WTC11 (cell line): ENCODE results near the gene C10orf71.

Experiments
- CREB1 ChIP-seq: sonication (generic); formaldehyde crosslinking; IDR thresholded peaks from 2 replicates; pipeline ENCODE4 v1.8.0; 2023; ENCODE audit warnings: mild to moderate bottlenecking, missing genetic modification reagents
- CTCF ChIP-seq: fragments of 200-600 bp; IDR thresholded peaks from 2 replicates; pipeline ENCODE4 v1.8.0; 2022; ENCODE audit warnings: antibody characterized with exemption
- ELF4 ChIP-seq: sonication (generic); formaldehyde crosslinking; IDR thresholded peaks from 2 replicates; pipeline ENCODE4 v1.8.1; 2022; ENCODE audit warnings: low read depth, mild to moderate bottlenecking, moderate library complexity, missing genetic modification reagents
- MAX ChIP-seq: sonication (generic); formaldehyde crosslinking; IDR thresholded peaks from 2 replicates; pipeline ENCODE4 v1.8.0; 2022; ENCODE audit warnings: mild to moderate bottlenecking, missing genetic modification reagents
- NR1H2 ChIP-seq: sonication (generic); formaldehyde crosslinking; IDR thresholded peaks from 2 replicates; pipeline ENCODE4 v1.9.0; 2021; ENCODE audit warnings: mild to moderate bottlenecking, moderate library complexity, missing genetic modification reagents
- PRRX2 ChIP-seq: fragments of 250-450 bp; sonication (Bioruptor Pico); IDR thresholded peaks from 2 replicates; pipeline ENCODE4 v1.8.0; 2021; ENCODE audit warnings: mild to moderate bottlenecking
- TF ChIP-seq, protein P1 (sequence below): sonication (generic); formaldehyde crosslinking; IDR thresholded peaks from 2 replicates; pipeline ENCODE4 v1.8.0; 2022; ENCODE audit warnings: mild to moderate bottlenecking, missing genetic modification reagents
- TF ChIP-seq, protein P2 (sequence below): sonication (generic); formaldehyde crosslinking; IDR thresholded peaks from 2 replicates; pipeline ENCODE4 v1.8.1; 2023; ENCODE audit warnings: mild to moderate bottlenecking, missing genetic modification reagents, moderate library complexity

- no peak for TF ChIP-seq CTCF
- no peak for TF ChIP-seq MAX (CRISPR knock-in tag)
- TF ChIP-seq ELF4, result no peak
- TF ChIP-seq, protein P1, sequence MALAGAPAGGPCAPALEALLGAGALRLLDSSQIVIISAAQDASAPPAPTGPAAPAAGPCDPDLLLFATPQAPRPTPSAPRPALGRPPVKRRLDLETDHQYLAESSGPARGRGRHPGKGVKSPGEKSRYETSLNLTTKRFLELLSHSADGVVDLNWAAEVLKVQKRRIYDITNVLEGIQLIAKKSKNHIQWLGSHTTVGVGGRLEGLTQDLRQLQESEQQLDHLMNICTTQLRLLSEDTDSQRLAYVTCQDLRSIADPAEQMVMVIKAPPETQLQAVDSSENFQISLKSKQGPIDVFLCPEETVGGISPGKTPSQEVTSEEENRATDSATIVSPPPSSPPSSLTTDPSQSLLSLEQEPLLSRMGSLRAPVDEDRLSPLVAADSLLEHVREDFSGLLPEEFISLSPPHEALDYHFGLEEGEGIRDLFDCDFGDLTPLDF (CRISPR knock-in tag), result no peak
- TF ChIP-seq NR1H2 (CRISPR knock-in tag), result no peak
- no peak for TF ChIP-seq PRRX2
- TF ChIP-seq, protein P2, sequence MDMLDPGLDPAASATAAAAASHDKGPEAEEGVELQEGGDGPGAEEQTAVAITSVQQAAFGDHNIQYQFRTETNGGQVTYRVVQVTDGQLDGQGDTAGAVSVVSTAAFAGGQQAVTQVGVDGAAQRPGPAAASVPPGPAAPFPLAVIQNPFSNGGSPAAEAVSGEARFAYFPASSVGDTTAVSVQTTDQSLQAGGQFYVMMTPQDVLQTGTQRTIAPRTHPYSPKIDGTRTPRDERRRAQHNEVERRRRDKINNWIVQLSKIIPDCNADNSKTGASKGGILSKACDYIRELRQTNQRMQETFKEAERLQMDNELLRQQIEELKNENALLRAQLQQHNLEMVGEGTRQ, result no peak
- no peak for TF ChIP-seq CREB1 (CRISPR knock-in tag)
Observed at GRCh38 chr10:49374740-49375139, 75.8 kb downstream of the C10orf71 start.
